ENCODE measurements around the gene GRB10.
"Not testable (repeated sequence)": the region's sequence is repeated elsewhere in the genome, so short reads cannot be mapped to it uniquely, and the experiment has no call there.

GRB10 gene

DNA sequence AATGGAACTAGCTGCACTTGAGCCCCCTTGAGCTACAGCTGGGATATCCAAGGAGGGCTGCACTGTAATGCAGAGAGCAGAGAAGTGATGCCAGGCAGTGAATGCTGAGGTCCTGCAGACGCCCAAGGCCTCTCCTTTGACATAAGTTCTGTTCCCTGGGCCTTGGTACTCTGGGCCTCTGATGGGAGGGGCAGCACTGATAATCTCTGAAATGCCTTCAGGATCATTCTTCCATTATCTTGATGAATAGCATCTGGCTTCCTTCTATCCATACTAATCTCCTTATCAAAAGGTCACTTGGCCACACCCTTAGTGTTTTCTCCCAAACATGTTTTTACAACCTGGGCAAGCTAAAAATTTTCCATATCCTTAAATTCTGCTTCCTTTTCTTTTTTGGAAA is 6.9 kb downstream of the GRB10 start:
- DNase-seq: no peak

DNA sequence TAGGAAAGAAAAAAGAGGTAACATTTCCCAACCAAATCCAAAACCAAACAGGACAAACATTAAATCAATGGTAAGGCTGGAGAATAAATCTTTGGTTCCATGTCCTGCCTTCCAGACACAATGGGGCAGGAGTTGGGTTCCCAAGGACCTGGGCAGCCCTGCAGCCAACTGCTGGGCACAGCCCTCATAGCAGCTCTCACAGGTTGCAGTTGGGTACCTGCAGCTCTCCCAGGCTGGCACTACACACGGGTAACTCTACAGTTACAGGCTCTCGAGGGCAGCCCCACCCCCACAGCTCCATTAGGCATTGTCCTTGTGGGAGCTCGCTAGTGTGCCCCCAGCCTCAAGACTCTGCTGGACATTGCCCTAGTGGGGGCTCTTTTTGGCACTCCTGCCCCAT is 7.5 kb downstream of the GRB10 start:
- no peak for DNase-seq

DNA sequence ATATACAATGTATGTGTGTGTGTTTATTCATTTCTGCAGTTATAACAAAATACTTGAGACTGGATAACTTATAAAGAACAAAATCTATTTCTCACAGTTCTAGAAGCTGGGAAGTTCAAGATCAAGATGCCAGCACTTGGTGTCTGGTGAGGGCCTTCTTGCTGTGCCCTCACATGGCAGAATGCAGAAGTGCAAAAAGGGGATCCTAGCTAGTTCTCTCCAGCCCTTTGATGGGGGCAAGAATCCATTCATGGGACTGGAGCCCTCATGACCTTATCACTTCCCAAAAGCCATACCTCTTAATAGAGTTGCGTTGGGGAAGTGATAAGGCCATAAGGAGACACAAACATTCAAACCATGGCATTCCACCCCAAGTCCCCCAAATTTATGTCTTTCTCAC is 8.4 kb downstream of the GRB10 start:
- no peak for DNase-seq

DNA sequence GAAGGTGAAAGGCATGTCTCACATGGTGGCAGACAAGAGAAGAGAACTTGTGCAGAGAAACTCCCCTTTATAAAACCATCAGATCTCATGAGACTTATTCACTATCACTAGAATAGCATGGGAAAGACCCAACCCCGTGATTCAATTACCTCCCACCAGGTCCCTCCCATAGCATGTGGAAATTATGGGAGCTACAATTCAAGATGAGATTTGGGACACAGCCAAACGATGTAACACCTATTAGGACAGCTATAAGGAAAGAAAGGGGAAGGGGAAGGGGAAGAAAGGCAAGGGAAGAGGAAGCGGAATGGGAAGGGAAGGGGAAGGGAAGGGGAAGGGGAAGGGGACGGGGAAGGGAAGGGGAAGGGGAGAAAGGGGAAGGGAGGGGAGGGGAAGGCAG is 9.6 kb downstream of the GRB10 start:
- DNase-seq: not testable (repeated sequence)

DNA sequence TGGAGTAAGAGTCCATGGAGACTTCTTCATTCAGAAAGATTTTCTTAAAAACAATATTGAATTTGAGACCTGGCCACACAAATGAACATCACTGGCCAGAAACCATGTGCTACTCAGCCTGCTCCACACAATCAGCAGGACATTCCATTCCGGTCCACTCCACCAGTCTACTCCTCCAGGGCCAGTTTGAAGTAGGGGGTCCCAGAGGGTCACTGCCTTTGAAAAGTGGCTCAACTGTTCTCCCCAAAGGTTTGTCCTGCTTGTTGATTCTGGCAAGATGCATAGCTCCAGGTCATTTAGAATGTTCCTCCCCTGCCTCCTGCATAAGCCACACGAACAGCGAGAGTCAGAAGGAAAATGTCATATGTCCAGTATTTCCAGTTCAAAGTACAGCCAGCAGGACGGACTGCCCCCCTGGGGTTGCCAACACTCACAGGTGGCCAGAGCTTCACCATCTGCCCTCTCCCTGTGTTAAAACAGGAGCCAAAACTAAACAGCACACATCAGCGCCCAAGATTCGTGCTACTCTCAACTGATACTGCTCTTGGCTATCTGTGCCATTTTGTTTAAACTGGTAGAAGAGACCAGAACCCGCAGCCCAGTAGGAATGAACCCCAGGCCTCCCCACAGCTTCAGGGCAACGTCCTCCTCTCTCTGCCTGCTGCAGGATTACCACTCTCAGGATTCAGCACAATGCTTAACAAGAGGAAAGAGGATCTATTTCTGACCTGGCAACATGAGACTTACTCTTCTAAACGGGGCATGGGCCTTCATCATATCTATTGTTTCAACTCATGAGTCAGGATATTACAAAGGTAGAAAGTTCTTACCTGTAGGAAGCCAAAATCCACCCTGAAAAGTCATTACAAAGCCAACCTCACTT is 11.3 kb downstream of the GRB10 start:
- peak in 1 of 2 experiments; percentile 55 for DNase-seq

DNA sequence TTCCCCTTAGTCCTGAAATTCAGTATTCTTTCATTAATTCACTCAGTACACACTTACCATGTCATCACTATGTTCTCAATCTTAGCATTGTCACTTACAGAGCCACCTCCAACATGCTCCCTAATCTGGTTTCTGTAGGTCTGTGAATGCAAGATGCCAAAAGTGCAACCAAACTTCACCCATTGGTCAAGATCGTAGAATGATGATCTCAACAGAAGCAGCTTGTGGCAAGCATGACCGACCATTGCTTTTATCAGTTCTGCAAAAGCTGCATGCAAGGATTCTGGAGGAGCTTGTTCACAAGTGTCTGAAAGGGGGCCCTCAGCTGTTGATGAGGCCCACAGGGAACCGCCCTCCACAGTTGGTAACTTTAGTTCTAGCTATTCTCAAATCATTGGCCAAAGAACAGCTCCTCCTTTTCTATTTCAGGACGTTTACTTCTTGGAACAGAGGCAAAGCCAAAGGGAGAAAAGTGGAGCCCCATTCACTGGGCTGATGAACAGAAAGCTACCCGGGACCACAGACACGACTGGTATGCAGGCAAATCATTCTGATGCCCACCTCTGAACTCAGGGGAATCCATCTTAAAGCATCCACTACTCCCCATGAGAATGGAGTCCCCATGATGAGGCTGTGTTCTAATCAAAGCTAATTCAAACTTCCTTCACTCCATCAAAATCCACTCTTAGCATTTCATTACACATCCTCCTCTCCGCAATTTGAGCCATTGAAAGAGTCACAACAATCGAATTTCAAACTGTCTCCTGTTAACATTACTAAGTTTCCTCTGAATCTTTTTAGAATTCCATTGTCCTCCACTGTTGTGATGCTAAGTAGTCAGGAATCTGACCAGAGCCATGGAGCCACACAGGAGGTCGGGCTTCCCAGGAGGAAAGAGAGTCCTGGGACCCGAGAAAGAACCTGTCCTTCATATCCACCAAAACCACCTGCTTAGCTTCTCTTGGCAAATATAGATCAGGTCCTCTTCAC is 13.9 kb downstream of the GRB10 start:
- no peak for DNase-seq

DNA sequence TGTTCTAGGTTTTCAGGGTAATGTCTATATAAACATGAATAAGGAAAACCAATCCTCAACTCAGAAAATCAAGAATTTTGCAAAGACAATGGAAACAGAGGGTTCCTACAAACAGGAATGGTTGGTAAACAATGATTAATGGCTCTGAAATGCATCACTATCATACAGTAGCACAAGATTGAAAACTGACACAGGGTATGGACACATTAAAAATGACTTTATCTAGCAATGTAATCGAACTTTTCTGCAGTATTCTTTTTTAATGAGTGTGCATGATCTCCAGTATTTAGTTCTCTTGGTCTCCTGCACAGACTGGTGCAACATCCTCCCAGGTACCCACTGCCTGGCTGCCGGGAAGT is 15.9 kb downstream of the GRB10 start:
- no peak for DNase-seq

DNA sequence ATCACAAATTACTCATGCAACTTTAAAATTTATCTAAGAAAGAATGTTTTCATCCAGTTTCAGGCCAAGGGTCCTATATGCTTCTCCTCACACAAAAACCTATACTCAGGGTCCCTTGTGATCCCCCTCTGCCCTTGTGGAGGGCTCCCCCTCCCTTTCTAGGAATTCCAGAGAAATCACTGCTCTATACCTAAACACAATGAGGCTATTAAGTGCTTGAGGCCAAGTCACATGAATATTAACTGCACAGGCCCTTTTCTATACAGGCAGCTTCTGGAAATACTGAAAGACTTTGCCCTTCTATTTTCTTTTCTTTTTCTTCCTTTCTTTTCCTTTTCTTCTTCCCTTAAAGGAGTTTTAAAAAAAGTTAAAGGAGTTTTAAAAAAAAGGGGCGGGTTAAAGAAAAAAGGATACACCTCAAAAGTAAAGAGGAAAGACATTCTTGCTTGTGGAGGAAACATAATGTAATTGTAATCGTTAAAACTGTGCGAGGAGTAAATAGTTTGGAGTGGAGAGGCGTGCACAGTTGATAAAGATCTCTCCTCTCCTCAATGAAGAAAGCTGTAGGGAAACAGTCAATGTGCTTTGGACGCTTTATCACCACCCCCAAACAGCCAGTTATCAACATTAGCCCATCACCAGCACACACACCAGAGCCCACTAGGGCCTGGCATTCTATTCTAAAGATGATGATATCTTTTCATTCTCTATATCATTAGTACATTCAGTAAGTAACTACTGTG is 16.4 kb downstream of the GRB10 start:
- DNase-seq: no peak

DNA sequence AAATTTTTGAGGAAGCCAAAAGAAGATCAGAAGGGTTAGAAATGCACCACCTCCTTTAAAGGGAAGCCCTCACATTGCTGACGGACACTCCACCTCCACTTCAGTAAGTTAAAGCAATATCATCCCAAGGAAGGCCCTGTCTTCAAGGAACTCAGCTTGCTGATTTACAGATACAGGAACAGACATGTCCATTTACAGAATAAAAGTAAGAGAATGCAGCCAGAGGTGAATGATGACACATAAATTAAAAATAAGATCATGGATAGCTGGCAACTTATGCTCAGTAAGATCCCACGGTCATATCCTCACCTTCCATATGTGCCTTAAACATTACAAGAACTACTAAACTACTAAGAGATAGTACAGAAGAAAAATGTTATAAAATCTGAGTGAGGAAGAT is 20.4 kb downstream of the GRB10 start:
- DNase-seq: no peak

DNA sequence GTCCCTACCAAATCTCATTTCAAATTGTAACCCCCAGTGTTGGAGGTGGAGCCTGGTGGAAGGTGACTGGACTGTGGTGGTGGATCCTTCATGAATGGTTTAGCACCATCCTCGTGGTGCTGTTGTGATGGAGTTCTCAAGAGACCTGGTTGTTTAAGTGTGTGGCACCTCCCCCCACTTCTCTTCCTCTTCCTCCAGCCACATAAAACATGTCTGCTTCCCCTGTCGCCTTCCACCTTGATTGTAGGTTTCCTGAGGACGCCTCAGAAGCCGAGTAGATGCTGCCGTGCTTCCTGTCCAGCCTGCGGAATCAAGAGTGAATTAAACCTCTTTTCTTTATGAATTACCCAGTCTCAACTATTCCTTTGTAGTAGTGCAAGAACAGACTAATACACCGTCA is 21.0 kb downstream of the GRB10 start:
- no peak for DNase-seq

DNA sequence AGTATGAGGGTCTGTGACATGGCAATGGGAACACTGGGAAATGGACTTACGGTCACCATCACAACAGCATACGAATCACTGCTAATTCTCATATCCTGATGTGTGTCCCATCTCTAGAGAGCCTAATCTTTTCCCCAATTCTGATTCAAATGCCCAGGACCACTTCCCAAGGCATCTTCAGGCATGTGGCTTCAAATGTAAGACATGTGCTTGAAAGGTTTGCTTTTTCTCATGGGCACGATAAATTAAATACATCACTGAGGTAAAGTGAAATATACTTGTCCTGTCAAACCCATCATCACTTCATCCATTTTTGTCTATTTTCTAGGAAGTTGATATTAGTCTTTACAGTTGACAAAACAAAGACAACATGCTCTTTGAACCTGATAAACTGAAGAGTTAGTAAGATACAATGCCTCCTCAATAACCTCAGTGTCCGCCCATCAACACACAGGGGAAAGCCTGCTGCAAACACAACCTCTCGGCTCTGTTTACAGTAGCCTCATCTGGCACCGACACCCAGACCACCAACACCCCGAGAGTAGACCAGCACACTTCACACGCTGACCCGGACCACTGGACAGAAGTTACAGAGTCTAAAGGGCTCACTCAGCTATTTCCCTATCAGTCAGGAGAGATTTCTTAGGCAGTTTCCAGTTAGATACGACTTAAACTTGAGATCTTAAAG is 24.8 kb downstream of the GRB10 start:
- no peak for DNase-seq

DNA sequence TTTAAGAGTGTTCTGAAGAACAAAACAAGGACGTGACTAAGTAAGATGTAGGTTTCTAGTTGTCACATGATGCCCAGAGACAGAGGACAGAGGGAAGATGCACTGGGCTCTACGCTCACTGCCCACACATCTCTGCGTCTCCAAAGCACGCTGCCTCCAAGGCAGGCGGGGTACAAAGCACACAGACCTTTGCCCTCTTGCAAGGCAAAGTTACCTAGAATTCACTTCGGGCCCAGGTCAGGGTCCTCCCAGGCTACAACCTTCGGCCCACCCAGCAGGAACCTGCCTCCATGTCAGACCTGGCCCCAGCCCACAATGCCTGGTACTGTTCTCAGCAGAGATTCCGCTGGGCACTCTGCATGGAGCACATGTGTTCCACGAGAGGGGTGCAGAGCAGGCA is 26.5 kb downstream of the GRB10 start:
- no peak for DNase-seq

DNA sequence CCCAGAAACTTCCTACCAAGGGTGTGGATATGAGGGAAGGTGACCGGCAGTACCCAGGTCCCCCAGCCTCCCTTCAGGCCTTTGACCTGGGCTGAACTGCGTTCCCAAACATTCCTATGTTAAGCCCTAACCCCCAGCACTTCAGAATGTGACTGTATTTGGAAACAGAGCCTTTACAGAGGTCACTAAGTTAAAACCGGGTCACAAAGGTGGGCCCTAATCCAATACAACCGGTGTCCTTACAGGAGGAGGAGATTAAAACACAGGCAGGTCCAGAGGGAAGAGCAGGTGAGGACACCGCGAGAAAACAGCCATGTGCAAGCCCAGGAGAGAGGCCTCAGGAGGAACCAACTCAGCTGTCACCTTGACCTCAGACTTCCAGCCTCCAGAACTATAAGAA is 28.0 kb downstream of the GRB10 start:
- DNase-seq: no peak

DNA sequence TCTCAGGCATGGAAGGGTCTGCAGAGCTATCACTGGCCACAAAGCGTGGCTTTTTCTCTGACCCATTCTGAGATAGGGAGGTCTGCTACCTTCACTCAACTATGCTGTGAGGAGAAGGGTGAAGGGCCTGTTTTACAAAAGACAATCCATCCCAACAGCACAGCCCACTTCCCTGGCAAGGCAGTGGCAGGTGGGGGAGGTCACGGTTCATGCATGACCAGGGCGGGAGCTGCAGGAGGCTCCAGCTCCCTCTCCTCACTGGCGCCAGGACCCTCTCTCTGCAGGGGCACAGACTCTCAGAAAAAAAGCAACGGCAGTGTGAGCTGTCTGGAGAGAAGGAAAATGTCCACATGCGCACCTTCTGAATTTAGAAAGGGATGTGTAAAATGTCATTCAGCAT is 28.5 kb downstream of the GRB10 start:
- DNase-seq: no peak

DNA sequence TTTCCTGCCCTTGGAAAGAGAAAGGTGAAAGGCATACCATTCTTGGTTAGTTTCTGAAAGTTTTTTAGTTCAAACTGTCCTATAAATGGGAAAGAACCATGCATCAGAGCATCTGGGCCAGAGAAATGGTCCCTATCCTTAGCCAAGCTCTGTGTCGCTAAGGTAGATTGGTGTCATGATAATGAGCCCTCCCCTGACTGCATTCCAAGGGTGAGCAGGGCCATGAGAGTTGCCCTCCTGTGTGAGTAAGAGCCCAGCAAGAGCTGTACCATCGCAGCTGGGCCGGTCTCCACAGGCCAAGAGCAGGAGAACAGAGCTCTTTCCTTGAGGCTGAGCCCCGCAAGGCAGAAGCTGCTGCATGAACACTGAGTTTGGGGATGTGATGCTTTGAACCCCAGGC is 30.3 kb downstream of the GRB10 start:
- no peak for DNase-seq

DNA sequence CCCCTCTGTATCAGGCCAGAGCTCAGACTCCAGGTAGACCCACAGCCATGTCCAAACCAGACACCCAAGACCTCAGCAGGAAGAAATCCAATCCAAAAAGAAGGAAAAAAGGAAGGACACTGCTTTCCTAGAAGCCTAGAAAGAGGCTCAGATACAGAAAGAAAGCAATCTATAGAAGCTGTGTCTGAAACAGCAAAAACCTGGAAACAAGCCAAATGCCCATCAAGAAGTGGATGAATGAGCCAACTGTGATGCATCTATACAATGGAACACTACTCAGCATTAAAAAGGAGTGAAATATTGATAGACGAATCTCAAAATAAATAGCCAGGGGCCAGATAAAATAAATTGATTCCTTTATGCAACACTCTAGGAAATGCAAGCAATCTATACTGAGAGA is 31.6 kb downstream of the GRB10 start:
- peak in 1 of 2 experiments; percentile 38 for DNase-seq

DNA sequence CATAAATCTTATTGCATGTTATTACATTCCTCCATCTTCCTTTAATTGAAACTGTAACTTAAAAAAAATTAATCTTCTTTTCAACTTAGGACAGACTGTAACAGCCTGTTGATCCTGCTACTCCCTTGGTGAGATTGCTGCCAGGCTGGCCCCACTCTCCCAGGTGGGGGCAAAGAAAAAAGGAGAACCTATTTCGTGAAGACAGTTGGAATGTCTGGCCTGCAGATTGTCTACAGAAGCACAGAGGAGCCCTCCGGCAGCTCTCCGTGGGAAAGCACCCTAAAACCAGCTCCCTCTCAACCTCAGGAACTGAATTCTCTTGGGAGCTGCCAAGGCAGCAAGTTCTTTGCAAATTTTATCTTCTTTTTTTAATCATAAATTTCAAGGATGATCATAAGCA is 32.8 kb downstream of the GRB10 start:
- no peak for DNase-seq

DNA sequence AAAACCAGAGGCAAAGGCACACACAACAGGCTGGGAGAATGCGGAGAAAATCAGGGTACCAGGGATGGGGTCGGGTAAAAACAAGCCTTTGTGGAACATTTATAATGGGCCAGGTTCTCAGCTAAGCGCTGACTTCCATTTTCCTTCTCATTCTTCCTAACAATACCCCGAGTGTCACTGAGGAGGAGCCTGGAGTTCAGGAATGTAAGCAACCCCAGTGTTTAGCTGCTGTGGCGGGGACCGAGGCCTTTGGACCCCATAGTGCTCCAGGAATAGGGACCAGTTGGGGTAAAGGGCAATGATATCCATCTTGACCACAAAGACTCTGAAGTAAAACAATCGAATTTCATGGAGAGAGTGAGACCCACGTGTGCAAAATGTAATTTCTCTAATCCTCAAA is 34.2 kb downstream of the GRB10 start:
- DNase-seq: no peak

DNA sequence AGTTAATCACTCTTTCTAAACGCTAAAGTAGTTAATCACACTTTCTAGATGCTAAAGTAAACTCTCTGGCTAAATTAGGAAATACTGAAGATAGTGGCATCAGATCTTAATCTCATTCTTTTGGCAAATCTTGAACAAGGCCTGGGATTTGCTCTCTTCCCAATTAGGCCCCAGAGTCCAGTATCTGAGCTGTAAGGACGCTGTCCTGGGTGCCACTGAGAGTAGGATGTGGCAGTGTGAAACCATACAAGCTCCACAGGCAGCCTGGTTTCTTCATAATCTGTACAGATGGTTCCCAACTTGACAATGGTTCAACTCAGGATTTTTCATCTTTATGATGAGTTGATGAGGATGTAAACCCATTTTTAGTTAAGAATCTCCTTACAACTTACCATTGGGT is 36.9 kb downstream of the GRB10 start:
- no peak for DNase-seq

DNA sequence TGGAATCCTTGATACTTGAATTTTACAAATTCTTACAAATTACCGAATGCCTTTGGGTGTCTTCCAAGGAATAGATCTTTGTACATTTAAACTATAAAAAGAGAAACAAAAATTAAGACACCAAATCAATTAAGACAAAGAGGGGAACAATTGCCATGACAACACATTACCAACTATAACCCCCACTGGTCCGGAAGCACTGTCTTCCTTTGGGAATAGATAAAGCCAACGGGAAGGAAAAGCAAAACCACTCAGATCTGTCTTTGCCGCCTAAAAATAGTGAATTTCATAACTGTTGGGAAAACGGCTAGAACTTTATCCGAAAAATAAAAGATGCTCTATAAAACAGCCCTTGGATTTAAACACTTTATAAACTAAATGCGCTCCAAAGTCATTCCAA is 37.4 kb downstream of the GRB10 start:
- no peak for DNase-seq

DNA sequence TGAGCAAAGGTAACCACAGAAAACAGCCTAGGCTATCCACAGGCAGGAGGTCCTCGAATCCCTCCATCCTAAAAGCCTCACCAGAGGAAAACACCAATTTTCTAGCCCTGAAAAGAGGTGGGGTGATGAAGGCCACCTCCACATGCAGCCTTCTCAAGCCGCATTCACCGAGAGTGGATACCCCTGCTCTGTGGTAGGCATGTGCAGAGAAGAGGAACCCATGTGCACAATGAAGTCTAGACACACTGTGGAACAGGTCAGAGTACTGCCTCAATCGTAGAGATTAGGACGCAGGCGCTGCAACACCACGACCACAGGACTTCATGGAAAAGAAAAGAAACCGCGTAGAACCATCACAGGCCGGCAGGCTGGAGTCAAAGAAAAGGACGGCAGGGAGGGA is 38.8 kb downstream of the GRB10 start:
- DNase-seq: no peak

DNA sequence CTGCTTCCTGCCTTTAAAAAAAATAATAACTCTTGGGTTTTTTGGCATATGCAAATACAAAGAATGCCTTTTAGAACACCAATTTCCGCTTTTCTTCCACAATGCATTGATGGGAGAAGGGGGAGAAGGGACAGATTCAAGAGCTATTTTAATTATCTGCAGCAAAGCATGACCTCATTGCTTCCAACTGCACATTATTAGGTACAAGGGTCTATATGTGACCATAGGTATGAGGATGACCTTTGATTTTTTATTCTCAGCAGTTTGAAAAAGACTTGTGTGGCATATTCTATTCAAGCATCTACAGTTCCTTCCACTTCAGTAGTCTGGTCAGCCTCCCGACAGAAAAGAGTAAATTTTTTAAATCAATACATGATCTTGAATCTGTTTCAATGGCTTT is 39.7 kb downstream of the GRB10 start:
- DNase-seq: no peak

DNA sequence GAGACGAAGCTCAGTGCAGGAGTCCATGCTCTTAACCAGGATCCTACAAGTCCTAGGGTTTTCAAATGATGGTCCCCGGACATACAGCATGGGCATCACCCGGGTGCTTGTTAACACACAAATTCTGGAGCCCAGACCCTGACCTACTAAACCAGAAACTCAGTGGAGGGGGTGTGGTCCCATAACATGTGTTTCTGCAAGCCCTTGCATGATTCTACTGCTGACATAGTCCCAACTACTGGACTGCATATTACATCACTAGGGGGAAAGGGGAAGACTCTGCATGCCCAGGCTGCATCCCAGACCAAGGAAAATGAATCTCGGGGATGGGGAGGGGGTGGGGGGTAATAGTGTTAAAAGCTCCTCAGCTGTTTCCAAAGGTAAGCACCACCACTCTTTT is 40.3 kb downstream of the GRB10 start:
- no peak for DNase-seq
